SK-N-MC (cell line): ENCODE data around the gene COQ10B.

Source experiments
- DNase-seq: peaks from one replicate; pipeline ENCODE4 v3.0.0-alpha.2; 2011; ENCODE audit warnings: low read depth, low spot score
- H3K27ac ChIP-seq: fragments of 200-600 bp; sonication (generic); 2 replicates; pipeline ENCODE4 v1.5.1; 2016; ENCODE audit warnings: mixed run types
- H3K36me3 ChIP-seq: fragments of 200-600 bp; sonication (generic); 2 replicates; pipeline ENCODE4 v1.6.1; 2017; ENCODE audit warnings: antibody characterized with exemption, low read length, mixed read lengths; ENCODE audit not compliant: insufficient read depth
- H3K4me3 ChIP-seq: fragments of 200-600 bp; sonication (generic); 2 replicates; pipeline ENCODE4 v1.5.1; 2016
- H3K9ac ChIP-seq: fragments of 200-600 bp; sonication (generic); 2 replicates; pipeline ENCODE4 v1.8.0; 2017; ENCODE audit warnings: mixed run types, mixed read lengths; ENCODE audit not compliant: insufficient read length
- H3K9me3 ChIP-seq: fragments of 200-600 bp; sonication (generic); 2 replicates; pipeline ENCODE4 v1.6.1; 2017; ENCODE audit warnings: low read depth, mild to moderate bottlenecking, antibody characterized with exemption, low read length, moderate library complexity, mixed read lengths
- EZH2 ChIP-seq: fragments of 200-600 bp; sonication (generic); IDR thresholded peaks from one replicate; pipeline ENCODE4 v1.6.1; 2017; ENCODE audit warnings: antibody characterized with exemption
- FOXP2 ChIP-seq: optimal IDR thresholded peaks from 2 replicates; pipeline ENCODE3; 2011; ENCODE audit warnings: mild to moderate bottlenecking, moderate library complexity; ENCODE audit not compliant: insufficient read depth; ENCODE audit errors: extremely low read length, control extremely low read depth
- POLR2AphosphoS5 ChIP-seq: IDR thresholded peaks from 2 replicates; pipeline ENCODE4 v1.6.1; 2012; ENCODE audit warnings: mild to moderate bottlenecking, low read depth, low read length, borderline replicate concordance

The COQ10B gene

DNA sequence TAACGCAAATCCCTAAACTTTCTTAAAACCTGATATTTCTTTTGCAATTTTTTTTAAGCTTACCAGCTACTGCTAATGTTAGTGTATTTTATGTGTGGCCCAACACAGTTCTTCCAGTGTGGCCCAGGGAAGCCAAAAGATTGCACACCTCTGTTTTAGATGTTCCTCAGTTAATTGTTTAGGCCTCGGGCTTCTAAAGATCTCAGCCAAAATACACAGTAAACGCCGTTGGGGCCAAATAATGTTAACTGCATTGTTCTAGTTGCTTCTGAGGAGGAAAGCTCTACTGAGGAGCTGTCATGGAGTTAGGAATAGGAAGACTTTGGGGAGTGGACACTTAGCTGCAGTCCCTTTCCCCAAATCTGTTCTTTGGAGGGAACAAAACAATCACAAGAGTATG lies 48.8 kb downstream of the COQ10B start:
- DNase-seq, result no peak
- Histone ChIP-seq H3K4me3 (peak overlapping the region; percentile 93), H3K27ac (peak overlapping the region; percentile 67), H3K9ac (peak overlapping the region; percentile 96), H3K36me3 (peaks cover 72% of the 10 kb centered on the region), H3K9me3 (no peaks in the 10 kb centered on the region)
- TF ChIP-seq FOXP2, result no peak
- TF ChIP-seq POLR2AphosphoS5, result 0 out of 2 replicates have a peak, but pooled peaks have one; percentile 21
- no peak for TF ChIP-seq EZH2

- Histone ChIP-seq H3K27ac (peak overlapping the region; percentile 67; the same call in 1 of the 2 replicates), H3K9ac (peak overlapping the region; percentile 96), H3K9me3 (no peaks in the 10 kb centered on the region), H3K4me3 (peak overlapping the region; percentile 93), H3K36me3 (peaks cover 67% of the 10 kb centered on the region)
- TF ChIP-seq POLR2AphosphoS5 (no peak), EZH2 (no peak), FOXP2 (no peak)
- no peak for DNase-seq
These were observed 49.3 kb downstream of the COQ10B start for GRCh38 chr2:197502685-197503084.

GRCh38 chr2:197504000-197504399 lies 50.6 kb downstream of the COQ10B start:
- no peak overlapping the region for H3K4me3 ChIP-seq
- peaks cover 62% of the 10 kb centered on the region for H3K36me3 ChIP-seq
- no peak for TF ChIP-seq POLR2AphosphoS5
- no peak for TF ChIP-seq FOXP2
- no peak for TF ChIP-seq EZH2

GRCh38 chr2:197504512-197504911 lies 51.2 kb downstream of the COQ10B start:
- peak overlapping the region; percentile 33; the same call in 1 of the 2 replicates for H3K27ac ChIP-seq
- peaks cover 62% of the 10 kb centered on the region for H3K36me3 ChIP-seq
- H3K9me3 ChIP-seq, result no peaks in the 10 kb centered on the region
- TF ChIP-seq EZH2, result no peak
- TF ChIP-seq FOXP2, result no peak
- TF ChIP-seq POLR2AphosphoS5, result peak; percentile 48
- DNase-seq, result no peak
- no peak overlapping the region for H3K9ac ChIP-seq
- no peak overlapping the region for H3K4me3 ChIP-seq

More at GRCh38 chr2:197504000-197504399, 50.6 kb downstream of the COQ10B start:
- no peak for DNase-seq
- no peaks in the 10 kb centered on the region for H3K9me3 ChIP-seq
- H3K27ac ChIP-seq, result 0 out of 2 replicates have a peak overlapping the region, but pooled peaks have one; percentile 33
- no peak overlapping the region for H3K9ac ChIP-seq

- H3K4me3 ChIP-seq, result no peak overlapping the region
- peak overlapping the region; percentile 38; the same call in 1 of the 2 replicates for H3K27ac ChIP-seq
- no peak for DNase-seq
- no peaks in the 10 kb centered on the region for H3K9me3 ChIP-seq
- TF ChIP-seq EZH2 (no peak), POLR2AphosphoS5 (no peak), FOXP2 (no peak)
- no peak overlapping the region for H3K9ac ChIP-seq
- peaks cover 54% of the 10 kb centered on the region for H3K36me3 ChIP-seq
These were observed 53.3 kb downstream of the COQ10B start for GRCh38 chr2:197506658-197507057.

DNA sequence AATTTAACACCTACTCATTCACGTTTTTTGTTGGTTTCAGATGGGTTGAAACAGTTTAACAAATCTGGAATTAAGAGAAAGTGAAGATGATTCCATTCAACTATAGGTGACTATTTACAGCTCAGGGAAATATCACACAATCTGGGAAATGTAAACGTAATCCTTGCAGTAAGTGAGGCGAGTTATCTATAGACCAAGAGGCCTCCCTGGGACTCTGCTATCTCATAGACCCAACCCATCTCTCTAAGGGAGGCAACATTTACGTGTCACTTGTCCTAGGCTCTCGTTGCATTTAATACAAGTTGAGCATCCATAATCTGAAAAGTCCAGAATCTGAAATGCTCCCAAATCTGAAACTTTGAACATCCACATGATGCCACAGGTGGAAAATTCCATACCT lies 60.6 kb downstream of the COQ10B start:
- Histone ChIP-seq H3K36me3 (no peaks in the 10 kb centered on the region), H3K9me3 (no peaks in the 10 kb centered on the region), H3K4me3 (no peak overlapping the region), H3K9ac (no peak overlapping the region), H3K27ac (no peak overlapping the region; the same call in 1 of the 2 replicates)
- no peak for DNase-seq
- no peak for TF ChIP-seq FOXP2
- TF ChIP-seq EZH2, result no peak
- TF ChIP-seq POLR2AphosphoS5, result no peak

DNA sequence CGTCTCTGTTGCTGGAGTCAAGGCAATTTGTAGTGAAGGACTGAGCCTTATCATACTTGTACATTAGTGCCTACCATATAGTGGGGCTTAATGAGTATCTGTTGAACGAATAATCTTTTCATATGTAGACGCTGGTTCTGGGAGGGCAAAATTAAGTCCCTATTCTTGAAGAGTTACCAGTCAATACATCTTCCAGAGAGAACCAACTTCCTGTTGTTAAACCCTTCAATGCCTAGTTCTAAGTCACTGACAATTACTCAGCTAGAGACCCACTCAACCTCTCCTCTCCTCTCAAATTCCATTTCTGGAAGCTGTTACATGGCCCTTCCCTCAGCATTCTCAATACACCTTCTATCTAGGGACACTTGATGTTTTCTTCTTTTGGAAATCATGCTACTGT lies 61.4 kb downstream of the COQ10B start:
- Histone ChIP-seq H3K36me3 (peaks cover 6% of the 10 kb centered on the region; the same call in 1 of the 2 replicates), H3K9ac (peak overlapping the region; percentile 95), H3K4me3 (peak overlapping the region; percentile 80), H3K9me3 (no peaks in the 10 kb centered on the region), H3K27ac (peak overlapping the region; percentile 61)
- TF ChIP-seq FOXP2 (no peak), POLR2AphosphoS5 (no peak), EZH2 (no peak)
- no peak for DNase-seq

- H3K9ac ChIP-seq, result peak overlapping the region; percentile 95
- no peaks in the 10 kb centered on the region for H3K9me3 ChIP-seq
- peak overlapping the region; percentile 80 for H3K4me3 ChIP-seq
- H3K36me3 ChIP-seq, result peaks cover 12% of the 10 kb centered on the region
- TF ChIP-seq POLR2AphosphoS5, result no peak
- TF ChIP-seq FOXP2, result no peak
- no peak for TF ChIP-seq EZH2
- H3K27ac ChIP-seq, result peak overlapping the region; percentile 61
- no peak for DNase-seq
These were observed 62.0 kb downstream of the COQ10B start for GRCh38 chr2:197515315-197515738.

- H3K9ac ChIP-seq, result peak within 1 kb of the TSS; percentile 95
- TF ChIP-seq EZH2 (no peak), POLR2AphosphoS5 (peak; percentile 97), FOXP2 (peak; percentile 91)
- H3K27ac ChIP-seq, result peak within 1 kb of the TSS; percentile 61
These were observed 62.5 kb downstream of the COQ10B start, which contains the start of gene MOB4 for GRCh38 chr2:197515739-197516392. TSS of gene MOB4 (plus strand) at chr2:197516066. CDS start at chr2:197516087, 21 bp downstream.

More at GRCh38 chr2:197515739-197516392, 62.5 kb downstream of the COQ10B start, which contains the start of gene MOB4:
- Histone ChIP-seq H3K4me3 (peak within 1 kb of the TSS; percentile 80), H3K36me3 (peaks cover 15% of the 10 kb centered on the region), H3K9me3 (no peaks in the 10 kb centered on the region)
- no peak for DNase-seq
